Activated CD4-positive, alpha-beta T cell treated with anti-CD3 and anti-CD28 coated beads, Interleukin-2, amount 10 ng/mL, durations not matched to agents 7 days and 5 days (primary cell): ENCODE data around the gene KRTAP5-8. TPM values are rescaled to one million over a fixed set of nuclear protein-coding genes. Genes with fewer than 3 reads are reported as not detected.
"Not testable (repeated sequence)": the region's sequence is repeated elsewhere in the genome, so short reads cannot be mapped to it uniquely, and the experiment has no call there.

Experiments
- CTCF ChIA-PET: fragments of 350-600 bp; sonication (Branson Sonifier 250); formaldehyde crosslinking; loops from one replicate; lab custom pipeline; 2021; ENCODE audit warnings: antibody characterized with exemption; lab: Charles Lee
- POLR2A ChIA-PET: fragments of 350-600 bp; sonication (Branson Sonifier 250); formaldehyde crosslinking; loops from one replicate; lab custom pipeline; 2021; ENCODE audit warnings: antibody characterized with exemption; lab: Charles Lee
- DNase-seq: peaks from one replicate; pipeline ENCODE4 v3.0.0-alpha.2; 2020
- H3K27ac Mint-ChIP-seq: one replicate; pipeline ENCODE4 v1.8.0; 2021; ENCODE audit warnings: mild to moderate bottlenecking, moderate library complexity, mixed read lengths
- H3K27me3 Mint-ChIP-seq: one replicate; pipeline ENCODE4 v1.8.0; 2021; ENCODE audit warnings: mixed read lengths
- H3K36me3 Mint-ChIP-seq: one replicate; pipeline ENCODE4 v1.8.0; 2021; ENCODE audit warnings: low read depth, mixed read lengths
- H3K4me1 Mint-ChIP-seq: one replicate; pipeline ENCODE4 v1.8.0; 2021; ENCODE audit warnings: mixed read lengths
- H3K4me3 Mint-ChIP-seq: one replicate; pipeline ENCODE4 v1.8.0; 2021; ENCODE audit warnings: mild to moderate bottlenecking, moderate library complexity, mixed read lengths
- H3K9me3 Mint-ChIP-seq: one replicate; pipeline ENCODE4 v1.8.0; 2021; ENCODE audit warnings: mixed read lengths
- total RNA-seq, 2 experiments: library from RNA; stranded (reverse); gene quantifications; one replicate each; pipeline ENCODE4 v1.2.3, GENCODE V29; 2021

The KRTAP5-8 gene
- total RNA-seq, 2 experiments from 2014 or later, result 0.17 TPM; not detected in 1

GRCh38 chr11:71558996-71559395, 21.2 kb downstream of the KRTAP5-8 start:
- Mint-ChIP-seq H3K4me3 (no peak overlapping the region), H3K4me1 (no peaks in the 10 kb centered on the region), H3K9me3 (no peaks in the 10 kb centered on the region), H3K27me3 (peaks cover 31% of the 10 kb centered on the region), H3K27ac (no peak overlapping the region), H3K36me3 (no peaks in the 10 kb centered on the region)
- ChIA-PET POLR2A (no interaction called here), CTCF (no interaction called here)
- no peak for DNase-seq

- DNase-seq, result no peak
- H3K4me3 Mint-ChIP-seq, result no peak overlapping the region
- no peak overlapping the region for H3K27ac Mint-ChIP-seq
- CTCF ChIA-PET, result no interaction called here
- POLR2A ChIA-PET, result no interaction called here
- peaks cover 30% of the 10 kb centered on the region for H3K27me3 Mint-ChIP-seq
- no peaks in the 10 kb centered on the region for H3K4me1 Mint-ChIP-seq
- H3K36me3 Mint-ChIP-seq, result no peaks in the 10 kb centered on the region
- no peaks in the 10 kb centered on the region for H3K9me3 Mint-ChIP-seq
Observed at GRCh38 chr11:71562120-71562519, 24.3 kb downstream of the KRTAP5-8 start.

GRCh38 chr11:71563406-71563805, 25.6 kb downstream of the KRTAP5-8 start:
- Mint-ChIP-seq H3K4me1 (no peaks in the 10 kb centered on the region), H3K4me3 (no peak overlapping the region), H3K27me3 (peaks cover 24% of the 10 kb centered on the region), H3K27ac (no peak overlapping the region), H3K36me3 (no peaks in the 10 kb centered on the region), H3K9me3 (no peaks in the 10 kb centered on the region)
- CTCF ChIA-PET, result no interaction called here
- DNase-seq, result no peak
- POLR2A ChIA-PET, result no interaction called here

- H3K27me3 Mint-ChIP-seq, result peaks cover 21% of the 10 kb centered on the region
- POLR2A ChIA-PET, result no interaction called here
- CTCF ChIA-PET, result interaction anchor here (0.6 kb wide), 1 partner anchor 802 kb away, joined by 4 read pairs; no protein-coding TSS in a partner anchor
- H3K27ac Mint-ChIP-seq, result no peak overlapping the region
- no peaks in the 10 kb centered on the region for H3K9me3 Mint-ChIP-seq
- DNase-seq, result no peak
- H3K36me3 Mint-ChIP-seq, result no peaks in the 10 kb centered on the region
- no peaks in the 10 kb centered on the region for H3K4me1 Mint-ChIP-seq
- no peak overlapping the region for H3K4me3 Mint-ChIP-seq
Observed at GRCh38 chr11:71564430-71564829, 26.6 kb downstream of the KRTAP5-8 start.

- Mint-ChIP-seq H3K27ac (no peak within 1 kb of the TSS), H3K36me3 (no peaks in the 10 kb centered on the region), H3K9me3 (no peaks in the 10 kb centered on the region), H3K4me1 (no peaks in the 10 kb centered on the region), H3K4me3 (no peak within 1 kb of the TSS), H3K27me3 (peaks cover 21% of the 10 kb centered on the region)
- CTCF ChIA-PET, result interaction anchor here (0.6 kb wide), 2 partner anchors 52 to 803 kb away, joined by 4 read pairs; no protein-coding TSS in a partner anchor
- POLR2A ChIA-PET, result no interaction called here
- no peak for DNase-seq
Observed at GRCh38 chr11:71565263-71565662, 27.4 kb downstream of the KRTAP5-8 start, which contains the start of gene KRTAP5-10. TSS of gene KRTAP5-10 (plus strand) at chr11:71565563. CDS start at chr11:71565588, 25 bp downstream.

GRCh38 chr11:71566081-71566620, 28.3 kb downstream of the KRTAP5-8 start:
- CTCF ChIA-PET, result interaction anchor here (0.6 kb wide), 1 partner anchor 302 kb away, joined by 3 read pairs; no protein-coding TSS in a partner anchor
- Mint-ChIP-seq H3K4me1 (no peaks in the 10 kb centered on the region), H3K4me3 (no peak overlapping the region)

GRCh38 chr11:71566626-71567599, 29.1 kb downstream of the KRTAP5-8 start:
- CTCF ChIA-PET, result interaction anchor here (0.6 kb wide), 1 partner anchor 303 kb away, joined by 3 read pairs; no protein-coding TSS in a partner anchor
- H3K27me3 Mint-ChIP-seq, result peaks cover 13% of the 10 kb centered on the region
- H3K36me3 Mint-ChIP-seq, H3K9me3 Mint-ChIP-seq, DNase-seq, H3K4me1 Mint-ChIP-seq, H3K4me3 Mint-ChIP-seq, H3K27ac Mint-ChIP-seq, POLR2A ChIA-PET: not testable (repeated sequence)

More at GRCh38 chr11:71566081-71566620, 28.3 kb downstream of the KRTAP5-8 start:
- H3K27ac Mint-ChIP-seq, result no peak overlapping the region
- DNase-seq, result no peak
- no peaks in the 10 kb centered on the region for H3K9me3 Mint-ChIP-seq
- POLR2A ChIA-PET, result no interaction called here
- H3K27me3 Mint-ChIP-seq, result peaks cover 17% of the 10 kb centered on the region
- no peaks in the 10 kb centered on the region for H3K36me3 Mint-ChIP-seq

GRCh38 chr11:71567633-71568032, 29.8 kb downstream of the KRTAP5-8 start:
- H3K36me3 Mint-ChIP-seq, H3K27ac Mint-ChIP-seq, H3K4me3 Mint-ChIP-seq, CTCF ChIA-PET, H3K9me3 Mint-ChIP-seq, H3K4me1 Mint-ChIP-seq, DNase-seq, POLR2A ChIA-PET: not testable (repeated sequence)
- peaks cover 13% of the 10 kb centered on the region for H3K27me3 Mint-ChIP-seq

- H3K9me3 Mint-ChIP-seq, result no peaks in the 10 kb centered on the region
- POLR2A ChIA-PET, result no interaction called here
Observed at GRCh38 chr11:71568704-71569349, 31.0 kb downstream of the KRTAP5-8 start.

GRCh38 chr11:71571101-71571850, 33.5 kb downstream of the KRTAP5-8 start:
- H3K4me3 Mint-ChIP-seq, POLR2A ChIA-PET, H3K4me1 Mint-ChIP-seq, DNase-seq, CTCF ChIA-PET, H3K27ac Mint-ChIP-seq, H3K27me3 Mint-ChIP-seq, H3K9me3 Mint-ChIP-seq, H3K36me3 Mint-ChIP-seq: not testable (repeated sequence)

More at GRCh38 chr11:71568704-71569349, 31.0 kb downstream of the KRTAP5-8 start:
- H3K4me1 Mint-ChIP-seq, result no peaks in the 10 kb centered on the region
- H3K27me3 Mint-ChIP-seq, result peaks cover 5% of the 10 kb centered on the region
- H3K36me3 Mint-ChIP-seq, result no peaks in the 10 kb centered on the region
- H3K4me3 Mint-ChIP-seq, result no peak overlapping the region
- CTCF ChIA-PET, result no interaction called here
- DNase-seq, result no peak
- H3K27ac Mint-ChIP-seq, result no peak overlapping the region

- Mint-ChIP-seq H3K27me3 (peaks cover 5% of the 10 kb centered on the region), H3K4me1 (no peaks in the 10 kb centered on the region), H3K9me3 (no peaks in the 10 kb centered on the region), H3K4me3 (no peak overlapping the region), H3K36me3 (no peaks in the 10 kb centered on the region), H3K27ac (no peak overlapping the region)
- CTCF ChIA-PET, result no interaction called here
- DNase-seq, result no peak
- POLR2A ChIA-PET, result no interaction called here
Observed at GRCh38 chr11:71572811-71573210, 35.0 kb downstream of the KRTAP5-8 start.

- Mint-ChIP-seq H3K4me1 (no peaks in the 10 kb centered on the region), H3K27ac (no peak overlapping the region), H3K27me3 (peaks cover 5% of the 10 kb centered on the region), H3K4me3 (no peak overlapping the region), H3K36me3 (no peaks in the 10 kb centered on the region), H3K9me3 (no peaks in the 10 kb centered on the region)
- POLR2A ChIA-PET, result no interaction called here
- CTCF ChIA-PET, result no interaction called here
- DNase-seq, result no peak
Observed at GRCh38 chr11:71574418-71574817, 36.6 kb downstream of the KRTAP5-8 start.
